SK-N-MC (cell line): Measurements from ENCODE around the gene AGAP5.

ENCODE experiments used
- DNase-seq: peaks from one replicate; pipeline ENCODE4 v3.0.0-alpha.2; 2011; ENCODE audit warnings: low read depth, low spot score
- H3K27ac ChIP-seq: fragments of 200-600 bp; sonication (generic); 2 replicates; pipeline ENCODE4 v1.5.1; 2016; ENCODE audit warnings: mixed run types
- H3K36me3 ChIP-seq: fragments of 200-600 bp; sonication (generic); 2 replicates; pipeline ENCODE4 v1.6.1; 2017; ENCODE audit warnings: antibody characterized with exemption, low read length, mixed read lengths; ENCODE audit not compliant: insufficient read depth
- H3K4me3 ChIP-seq: fragments of 200-600 bp; sonication (generic); 2 replicates; pipeline ENCODE4 v1.5.1; 2016
- H3K9ac ChIP-seq: fragments of 200-600 bp; sonication (generic); 2 replicates; pipeline ENCODE4 v1.8.0; 2017; ENCODE audit warnings: mixed run types, mixed read lengths; ENCODE audit not compliant: insufficient read length
- H3K9me3 ChIP-seq: fragments of 200-600 bp; sonication (generic); 2 replicates; pipeline ENCODE4 v1.6.1; 2017; ENCODE audit warnings: low read depth, mild to moderate bottlenecking, antibody characterized with exemption, low read length, moderate library complexity, mixed read lengths
- EZH2 ChIP-seq: fragments of 200-600 bp; sonication (generic); IDR thresholded peaks from one replicate; pipeline ENCODE4 v1.6.1; 2017; ENCODE audit warnings: antibody characterized with exemption
- FOXP2 ChIP-seq: optimal IDR thresholded peaks from 2 replicates; pipeline ENCODE3; 2011; ENCODE audit warnings: mild to moderate bottlenecking, moderate library complexity; ENCODE audit not compliant: insufficient read depth; ENCODE audit errors: extremely low read length, control extremely low read depth
- POLR2AphosphoS5 ChIP-seq: IDR thresholded peaks from 2 replicates; pipeline ENCODE4 v1.6.1; 2012; ENCODE audit warnings: mild to moderate bottlenecking, low read depth, low read length, borderline replicate concordance

Gene AGAP5

DNA sequence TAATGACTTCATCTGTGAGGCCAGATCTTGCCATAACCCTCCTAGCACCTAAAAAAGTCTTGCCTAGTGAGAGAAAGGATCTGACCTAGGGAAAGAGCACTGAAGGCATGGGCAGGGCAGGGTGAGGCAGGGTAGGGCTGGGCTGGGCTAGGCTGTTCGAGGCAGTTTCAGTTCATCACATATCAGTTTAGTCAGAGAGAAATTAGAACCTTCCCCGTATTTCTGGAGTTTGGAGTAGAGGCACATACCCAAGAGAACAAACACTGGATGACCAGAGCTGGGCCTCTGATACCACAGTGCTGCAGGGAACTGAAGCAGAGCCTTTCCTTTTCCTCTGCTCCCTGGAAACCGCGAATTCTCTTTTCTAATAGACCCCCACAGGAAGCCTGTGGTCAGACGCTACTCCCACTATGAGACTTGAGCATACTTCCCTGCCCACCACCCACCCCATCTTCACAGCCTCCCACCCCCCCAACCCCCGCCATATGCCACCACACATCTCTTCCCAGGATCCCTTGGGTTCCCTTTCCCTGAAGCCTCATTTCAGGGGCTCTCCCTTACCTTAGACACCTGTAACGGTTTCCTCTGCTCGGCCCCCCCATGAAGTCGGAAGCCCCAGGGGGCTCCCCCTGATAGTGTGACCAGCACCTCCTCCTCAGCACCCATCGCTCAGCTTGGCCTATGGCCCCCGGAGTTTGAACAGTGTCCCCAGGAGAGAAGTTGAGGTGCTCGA lies 42.5 kb downstream of the AGAP5 start:
- H3K27ac ChIP-seq: no peak overlapping the region
- no peaks in the 10 kb centered on the region for H3K36me3 ChIP-seq
- TF ChIP-seq FOXP2: no peak
- TF ChIP-seq EZH2: no peak
- no peak for TF ChIP-seq POLR2AphosphoS5
- no peaks in the 10 kb centered on the region for H3K9me3 ChIP-seq
- no peak for DNase-seq
- no peak overlapping the region for H3K4me3 ChIP-seq
- no peak overlapping the region for H3K9ac ChIP-seq

DNA sequence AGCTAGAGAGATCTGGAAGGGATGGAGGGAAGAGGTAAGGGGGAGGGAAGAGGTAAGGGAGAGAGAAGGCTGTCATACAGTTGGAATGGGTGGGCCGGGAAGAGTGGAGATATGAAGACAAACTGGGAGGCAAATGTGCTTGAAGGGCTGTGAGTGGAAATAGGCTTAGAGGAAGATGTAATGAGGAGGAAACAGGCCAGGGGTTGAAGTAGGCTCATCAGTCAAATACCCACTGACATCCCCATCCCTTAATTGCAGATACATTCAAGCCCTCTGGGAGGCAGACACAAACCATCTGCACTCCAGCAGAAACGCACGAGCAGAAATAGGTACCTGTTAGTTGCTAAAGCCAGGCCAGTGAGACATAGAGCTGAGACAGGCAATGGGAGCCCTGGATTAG lies 44.2 kb downstream of the AGAP5 start:
- Histone ChIP-seq H3K27ac (no peak overlapping the region), H3K36me3 (no peaks in the 10 kb centered on the region), H3K4me3 (no peak overlapping the region), H3K9ac (no peak overlapping the region), H3K9me3 (no peaks in the 10 kb centered on the region)
- TF ChIP-seq EZH2 (no peak), POLR2AphosphoS5 (no peak), FOXP2 (no peak)
- no peak for DNase-seq

DNA sequence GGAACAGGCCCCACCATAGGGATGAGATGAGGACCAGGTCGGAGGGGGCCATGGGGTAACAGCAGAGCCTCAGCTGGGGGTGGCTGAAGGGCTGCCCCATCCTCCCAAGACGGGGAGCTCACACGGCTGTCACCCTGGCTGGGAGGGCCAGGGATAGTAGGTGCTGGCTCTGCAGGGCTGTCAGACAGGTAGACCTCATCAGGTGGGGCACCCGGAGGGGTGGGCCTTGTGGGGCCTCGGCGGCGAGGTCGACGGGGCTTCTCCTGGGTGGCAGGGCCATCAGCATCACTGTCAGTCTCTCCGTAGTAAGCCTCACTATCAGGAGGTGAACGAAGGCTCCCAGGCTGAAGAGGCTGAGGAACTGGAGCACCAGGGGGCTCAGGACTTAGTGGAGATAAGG lies 44.7 kb downstream of the AGAP5 start:
- Histone ChIP-seq H3K9ac (no peak overlapping the region), H3K9me3 (no peaks in the 10 kb centered on the region), H3K27ac (no peak overlapping the region), H3K36me3 (no peaks in the 10 kb centered on the region), H3K4me3 (no peak overlapping the region)
- TF ChIP-seq EZH2 (no peak), FOXP2 (no peak), POLR2AphosphoS5 (no peak)
- DNase-seq: no peak

GRCh38 chr10:73650537-73651331 lies 47.2 kb downstream of the AGAP5 start:
- H3K9ac ChIP-seq: no peak overlapping the region
- H3K27ac ChIP-seq: no peak overlapping the region
- no peaks in the 10 kb centered on the region for H3K9me3 ChIP-seq
- no peak for DNase-seq
- H3K36me3 ChIP-seq: no peaks in the 10 kb centered on the region
- H3K4me3 ChIP-seq: no peak overlapping the region
- TF ChIP-seq EZH2 (no peak), POLR2AphosphoS5 (no peak), FOXP2 (no peak)

DNA sequence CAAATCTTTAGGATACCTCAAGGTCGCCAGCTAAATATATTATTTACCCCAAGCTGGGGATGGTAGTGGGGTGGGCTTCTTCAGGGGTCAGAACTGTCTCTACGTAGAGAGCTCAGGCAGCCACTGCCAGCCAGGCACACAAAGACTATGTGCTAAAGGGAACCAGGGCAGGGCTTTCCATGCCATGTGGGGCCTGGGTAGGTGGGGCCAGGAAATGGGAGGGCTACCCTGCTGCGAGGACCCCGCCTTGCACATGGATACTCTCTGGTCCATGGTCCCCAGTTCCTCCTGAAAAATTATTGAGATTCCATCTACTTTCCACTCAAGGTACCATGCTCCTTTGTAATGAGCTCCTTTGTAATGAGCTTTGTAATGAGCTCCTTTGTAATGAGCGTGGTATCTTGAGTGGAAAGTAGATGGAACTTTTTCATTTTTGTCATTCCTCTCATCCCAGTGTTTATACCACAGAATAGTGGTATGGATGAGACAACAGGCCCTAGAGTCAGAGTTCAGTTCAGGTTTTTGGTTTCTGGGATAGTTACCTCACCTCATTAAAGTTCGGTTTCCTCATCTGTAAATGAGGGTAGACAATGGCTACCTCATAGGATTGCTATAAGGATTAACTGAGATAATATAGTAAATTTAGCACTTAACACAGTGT lies 47.9 kb downstream of the AGAP5 start:
- Histone ChIP-seq H3K27ac (no peak overlapping the region), H3K4me3 (no peak overlapping the region), H3K9me3 (no peaks in the 10 kb centered on the region), H3K9ac (no peak overlapping the region), H3K36me3 (no peaks in the 10 kb centered on the region)
- no peak for TF ChIP-seq POLR2AphosphoS5
- TF ChIP-seq EZH2: no peak
- TF ChIP-seq FOXP2: no peak
- DNase-seq: no peak

- Histone ChIP-seq H3K36me3 (no peaks in the 10 kb centered on the region), H3K27ac (no peak overlapping the region), H3K4me3 (no peak overlapping the region), H3K9ac (no peak overlapping the region), H3K9me3 (no peaks in the 10 kb centered on the region)
- DNase-seq: no peak
- TF ChIP-seq POLR2AphosphoS5 (no peak), EZH2 (no peak), FOXP2 (no peak)
Measured at GRCh38 chr10:73648975-73649829, 48.7 kb downstream of the AGAP5 start.

GRCh38 chr10:73647875-73648651 lies 49.8 kb downstream of the AGAP5 start:
- no peaks in the 10 kb centered on the region for H3K36me3 ChIP-seq
- H3K27ac ChIP-seq: no peak overlapping the region
- no peak for DNase-seq
- peak overlapping the region; percentile 55 for H3K4me3 ChIP-seq
- H3K9me3 ChIP-seq: no peaks in the 10 kb centered on the region
- no peak for TF ChIP-seq FOXP2
- TF ChIP-seq POLR2AphosphoS5: no peak
- TF ChIP-seq EZH2: no peak
- H3K9ac ChIP-seq: no peak overlapping the region
